KOPT-K1 (cell line): ENCODE results near the gene PPP6R1.

Experiments
- H3K27ac ChIP-seq: fragments of 200-600 bp; sonication (generic); 2 replicates; pipeline ENCODE4 v1.5.1; 2016; ENCODE audit warnings: antibody characterized with exemption, mild to moderate bottlenecking, low read depth, low read length; ENCODE audit not compliant: poor library complexity, severe bottlenecking
- H3K36me3 ChIP-seq: fragments of 200-600 bp; sonication (generic); 2 replicates; pipeline ENCODE4 v1.5.1; 2017; ENCODE audit warnings: antibody characterized with exemption, mild to moderate bottlenecking, low read length, moderate library complexity; ENCODE audit not compliant: insufficient read depth
- H3K9me3 ChIP-seq: fragments of 200-600 bp; sonication (generic); 2 replicates; pipeline ENCODE4 v1.5.1; 2017; ENCODE audit warnings: antibody characterized with exemption, low read length, mild to moderate bottlenecking; ENCODE audit not compliant: insufficient read depth, poor library complexity, severe bottlenecking

Gene PPP6R1

GRCh38 chr19:55256562-55257460 lies 2.0 kb downstream of the PPP6R1 start:
- H3K9me3 ChIP-seq = no peaks in the 10 kb centered on the region
- H3K36me3 ChIP-seq = peaks cover 15% of the 10 kb centered on the region
- H3K27ac ChIP-seq = peak overlapping the region; percentile 100

DNA sequence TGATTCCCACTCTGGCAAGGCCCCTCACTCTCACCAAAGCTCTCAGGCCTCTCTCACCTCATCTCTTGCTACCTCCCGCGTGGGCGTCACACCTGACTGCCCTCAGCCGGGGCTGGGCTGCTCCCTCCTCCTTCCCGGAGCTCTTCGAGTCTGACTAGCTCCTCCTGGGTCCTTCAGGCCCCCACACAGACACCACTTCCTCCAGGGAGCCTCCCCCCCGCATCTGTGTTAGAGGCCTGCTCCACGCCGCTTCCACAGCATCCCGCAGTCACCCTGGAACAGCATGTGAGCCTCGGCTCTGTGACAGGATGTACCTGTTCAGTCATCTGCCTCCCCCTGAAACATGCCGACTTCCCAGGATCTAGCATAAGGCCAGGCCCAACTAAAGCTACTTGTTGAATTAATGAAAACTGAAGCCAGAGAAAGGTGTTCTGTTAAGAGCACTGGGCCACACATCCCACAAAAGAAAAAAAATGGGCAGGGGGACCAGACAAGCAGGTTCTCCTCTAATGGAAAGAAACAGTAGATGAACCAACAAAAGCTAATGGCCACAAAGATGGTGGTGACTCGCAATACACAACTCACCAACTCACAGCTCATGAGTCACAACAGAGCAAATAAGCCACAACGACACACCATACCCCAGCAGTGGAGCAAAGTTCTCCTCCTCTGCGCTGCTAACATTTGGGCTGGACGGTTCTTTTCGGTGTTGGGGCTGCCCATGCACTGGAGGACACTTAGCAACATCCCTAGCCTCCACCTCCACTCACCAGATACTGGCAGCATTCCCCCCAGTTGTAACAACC lies 3.0 kb downstream of the PPP6R1 start:
- Histone ChIP-seq H3K9me3 (no peaks in the 10 kb centered on the region), H3K27ac (peak overlapping the region; percentile 100), H3K36me3 (peaks cover 25% of the 10 kb centered on the region)

DNA sequence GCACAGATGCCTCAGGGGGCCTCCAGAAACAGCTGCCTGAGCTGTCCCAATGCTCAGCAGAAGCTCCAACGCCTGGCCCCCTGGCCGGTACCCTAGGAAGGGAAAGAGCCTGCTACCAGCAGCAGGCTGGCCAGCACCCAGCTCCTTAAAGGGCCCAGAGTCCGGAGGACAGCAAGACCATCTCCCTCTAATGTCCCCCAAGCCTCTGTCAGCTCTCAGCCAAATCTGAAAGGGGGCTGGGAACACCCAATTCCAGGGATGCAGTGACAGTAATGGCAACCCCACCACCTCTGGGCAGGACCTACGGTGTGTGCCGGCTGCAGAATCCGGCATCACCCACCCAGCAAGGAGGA lies 4.2 kb downstream of the PPP6R1 start:
- H3K27ac ChIP-seq = peak overlapping the region; percentile 100
- peaks cover 37% of the 10 kb centered on the region for H3K36me3 ChIP-seq
- no peaks in the 10 kb centered on the region for H3K9me3 ChIP-seq

GRCh38 chr19:55253842-55254624 lies 4.8 kb downstream of the PPP6R1 start:
- H3K9me3 ChIP-seq = no peaks in the 10 kb centered on the region
- H3K36me3 ChIP-seq = peaks cover 43% of the 10 kb centered on the region
- peak overlapping the region; percentile 100 for H3K27ac ChIP-seq

DNA sequence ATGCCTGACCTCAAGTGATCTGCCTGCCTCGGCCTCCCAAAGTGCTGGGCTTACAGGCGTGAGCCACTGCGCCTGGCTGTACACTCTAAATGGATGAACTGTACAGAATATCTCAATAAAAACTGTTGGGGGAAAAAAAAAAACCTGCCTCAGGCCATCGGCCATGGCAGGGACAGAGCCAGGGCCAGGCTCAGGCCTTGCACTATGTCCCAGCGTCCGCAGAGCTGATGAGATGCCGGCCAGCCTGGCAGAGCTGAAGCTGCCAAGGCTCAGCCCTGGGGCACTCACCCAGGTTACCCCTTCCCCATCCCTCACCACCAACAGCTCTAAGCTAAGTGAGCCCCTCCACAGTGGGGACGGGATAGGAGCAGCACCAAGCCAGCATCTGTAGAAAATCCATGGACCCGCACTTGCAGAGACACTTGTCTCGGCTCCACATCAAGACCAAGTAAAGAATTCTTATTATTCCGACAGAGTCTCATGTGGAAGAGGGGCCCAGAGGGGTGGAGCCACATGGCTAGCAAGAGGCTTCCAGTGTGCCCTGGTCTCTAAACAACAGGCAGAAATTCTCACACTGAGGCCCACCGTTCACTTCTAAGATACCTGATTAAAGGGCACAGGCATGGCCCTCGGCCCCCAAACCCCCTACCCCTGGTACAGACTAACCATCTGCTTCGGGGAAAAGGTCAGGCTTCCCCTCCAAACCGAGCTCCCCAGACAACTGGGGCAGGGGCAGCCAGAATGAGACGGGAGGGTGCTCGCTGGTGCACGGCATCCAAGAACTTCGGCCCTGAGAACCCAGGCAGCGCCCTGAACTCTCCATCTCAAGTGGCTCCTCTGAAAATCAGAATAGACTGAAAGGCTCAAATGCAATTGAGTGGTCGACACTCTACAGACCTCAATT lies 5.8 kb downstream of the PPP6R1 start:
- Histone ChIP-seq H3K36me3 (peaks cover 53% of the 10 kb centered on the region), H3K27ac (peak overlapping the region; percentile 100)

GRCh38 chr19:55251341-55252081 lies 7.3 kb downstream of the PPP6R1 start:
- peak overlapping the region; percentile 26 for H3K27ac ChIP-seq
- H3K36me3 ChIP-seq = peaks cover 68% of the 10 kb centered on the region
- H3K9me3 ChIP-seq = no peaks in the 10 kb centered on the region

More for the DNA sequence above, 5.8 kb downstream of the PPP6R1 start:
- H3K9me3 ChIP-seq = no peaks in the 10 kb centered on the region

DNA sequence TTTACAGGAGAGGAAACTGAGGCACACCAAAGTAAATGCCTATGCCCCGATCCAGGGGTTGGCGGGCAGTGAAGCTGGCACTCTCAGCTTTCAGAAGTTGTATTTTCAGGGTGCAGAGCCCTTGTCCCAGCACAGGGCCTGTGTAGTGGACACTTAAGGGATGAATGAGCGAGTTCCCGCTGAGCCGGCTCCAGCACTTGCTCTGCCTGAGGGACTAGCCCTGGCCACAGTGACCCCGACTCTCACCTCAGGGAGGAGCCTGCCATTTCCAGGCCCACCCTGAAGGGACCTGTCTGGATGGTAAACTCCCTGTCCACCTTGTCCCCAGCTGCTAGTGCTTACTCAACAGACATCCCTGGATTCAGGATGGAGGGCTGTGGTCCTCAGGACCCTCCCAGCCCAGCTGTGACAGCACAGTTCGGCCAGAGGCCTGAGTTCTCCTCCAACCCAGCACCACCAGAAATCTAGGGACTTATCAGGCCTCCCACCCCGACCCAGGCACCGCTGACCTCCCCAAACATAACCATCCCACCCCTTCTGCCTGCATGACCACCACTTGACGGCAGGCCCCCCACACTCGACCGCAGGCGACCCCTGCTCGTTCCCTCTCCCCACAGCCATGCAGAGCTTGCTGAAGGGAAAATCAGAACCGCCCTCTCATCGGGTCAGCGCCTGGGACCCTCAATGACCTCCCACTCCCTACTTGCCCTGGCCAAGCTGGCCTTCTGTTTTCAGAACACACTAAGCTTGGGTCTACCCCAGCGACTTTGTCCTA lies 8.4 kb downstream of the PPP6R1 start:
- peak overlapping the region; percentile 26 for H3K27ac ChIP-seq
- no peaks in the 10 kb centered on the region for H3K9me3 ChIP-seq
- H3K36me3 ChIP-seq = peaks cover 79% of the 10 kb centered on the region

DNA sequence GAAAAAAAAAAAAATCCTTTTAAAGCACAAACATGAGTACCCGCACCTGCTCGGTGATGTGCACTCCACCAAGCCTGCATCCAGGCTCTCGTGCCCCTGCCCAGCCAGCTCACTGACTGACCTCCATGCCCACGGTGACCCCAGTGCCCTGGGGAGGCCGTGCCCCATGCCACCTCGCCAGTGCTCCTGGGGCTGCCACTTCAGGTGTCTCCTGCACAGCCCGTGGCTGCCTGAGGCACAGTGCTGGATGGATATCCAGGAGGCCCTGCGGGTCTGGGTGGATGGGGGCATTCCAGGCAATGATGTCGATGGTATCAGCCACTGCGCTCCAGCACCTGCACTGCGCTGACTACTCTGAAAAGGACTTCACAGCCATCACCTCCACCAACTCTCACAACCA lies 9.0 kb downstream of the PPP6R1 start:
- no peaks in the 10 kb centered on the region for H3K9me3 ChIP-seq
- H3K36me3 ChIP-seq = peaks cover 85% of the 10 kb centered on the region

DNA sequence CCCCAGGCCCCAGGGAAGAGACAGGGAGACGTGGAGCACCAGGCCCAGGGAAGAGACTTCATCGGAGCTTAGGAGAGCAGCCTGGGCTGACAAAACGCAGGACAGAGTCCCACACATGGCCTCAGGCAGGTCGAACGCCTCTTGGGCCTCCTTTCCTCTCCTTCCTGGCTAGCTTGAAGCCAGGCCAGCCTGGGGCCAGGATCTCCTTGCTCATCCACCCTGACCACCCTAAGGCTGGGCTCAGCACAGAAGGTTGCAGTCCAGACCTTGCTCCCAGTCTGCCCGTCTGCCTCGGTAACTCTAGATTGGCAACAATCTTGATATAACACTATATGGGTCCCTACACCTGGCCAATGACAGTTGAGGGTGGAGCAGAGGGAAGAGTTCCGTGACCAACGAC lies 10.1 kb downstream of the PPP6R1 start:
- H3K36me3 ChIP-seq = peaks cover 96% of the 10 kb centered on the region
- H3K27ac ChIP-seq = no peak overlapping the region
- H3K9me3 ChIP-seq = no peaks in the 10 kb centered on the region

More for the DNA sequence above, 9.0 kb downstream of the PPP6R1 start:
- H3K27ac ChIP-seq = no peak overlapping the region

DNA sequence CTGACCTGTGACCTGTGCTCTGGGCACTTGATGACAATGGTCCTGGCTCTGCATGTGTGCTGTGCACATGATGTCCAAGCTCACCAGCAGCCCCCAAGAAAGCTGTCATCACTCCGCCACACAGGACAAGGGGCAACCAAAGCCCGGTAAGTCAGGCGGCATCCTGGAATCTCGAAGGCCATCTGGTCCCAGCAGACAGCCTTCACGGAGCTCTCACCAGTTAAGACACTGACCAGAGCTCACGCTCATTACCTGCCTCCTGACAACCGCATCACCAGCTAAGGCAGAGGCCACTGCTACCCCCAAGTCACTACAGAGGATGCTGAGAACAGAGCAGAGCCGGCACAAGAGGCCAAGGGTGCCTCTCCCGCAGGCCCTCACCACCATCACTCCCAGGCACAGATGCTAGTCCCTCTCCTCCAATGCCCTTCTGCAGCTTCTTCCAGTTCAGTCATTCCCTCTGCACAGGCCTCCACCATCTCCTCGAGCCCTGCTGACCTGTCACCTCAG lies 10.6 kb downstream of the PPP6R1 start:
- Histone ChIP-seq H3K9me3 (no peaks in the 10 kb centered on the region), H3K27ac (no peak overlapping the region), H3K36me3 (peaks cover 99% of the 10 kb centered on the region)

- no peaks in the 10 kb centered on the region for H3K9me3 ChIP-seq
- H3K27ac ChIP-seq = no peak overlapping the region
- H3K36me3 ChIP-seq = peaks cover 99% of the 10 kb centered on the region
These were observed 11.2 kb downstream of the PPP6R1 start for GRCh38 chr19:55247621-55248099.

GRCh38 chr19:55246462-55247451 lies 12.1 kb downstream of the PPP6R1 start:
- Histone ChIP-seq H3K27ac (no peak overlapping the region), H3K36me3 (peaks cover 100% of the 10 kb centered on the region), H3K9me3 (no peaks in the 10 kb centered on the region)
